ENCODE data around the gene KCNK7. TPM values are rescaled to one million over a fixed set of nuclear protein-coding genes. Genes with fewer than 3 reads are reported as not detected.

The KCNK7 gene
- total RNA-seq, 1 donor from 2014 or later = 1.7 TPM

DNA sequence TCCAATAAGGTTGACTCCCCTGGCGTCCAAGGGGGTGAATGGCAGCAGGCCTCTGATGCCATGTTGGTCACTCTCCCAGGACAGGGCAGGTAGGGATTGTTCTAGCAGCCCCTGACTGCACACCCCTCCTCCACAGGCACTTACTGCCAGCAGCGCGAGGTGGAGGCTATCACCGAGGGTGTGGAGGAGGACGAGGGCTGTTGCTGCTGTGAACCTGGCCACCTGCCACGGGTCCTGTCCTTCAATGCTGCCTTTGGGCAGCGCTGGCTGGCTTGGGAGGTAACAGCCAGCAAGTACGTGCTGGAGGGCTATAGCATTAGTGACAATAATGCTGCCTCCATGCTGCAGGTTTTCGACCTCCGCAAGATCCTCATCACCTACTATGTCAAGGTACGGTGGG is 34.6 kb upstream of the KCNK7 start:
- no peak overlapping the region for H3K4me3 ChIP-seq
- H3K4me1 ChIP-seq = peaks cover 10% of the 10 kb centered on the region
- DNase-seq (no peak), ATAC-seq (no peak)
- no peaks in the 10 kb centered on the region for H3K27me3 ChIP-seq (ENCODE audit: low read depth)
- TF ChIP-seq, protein P1, sequence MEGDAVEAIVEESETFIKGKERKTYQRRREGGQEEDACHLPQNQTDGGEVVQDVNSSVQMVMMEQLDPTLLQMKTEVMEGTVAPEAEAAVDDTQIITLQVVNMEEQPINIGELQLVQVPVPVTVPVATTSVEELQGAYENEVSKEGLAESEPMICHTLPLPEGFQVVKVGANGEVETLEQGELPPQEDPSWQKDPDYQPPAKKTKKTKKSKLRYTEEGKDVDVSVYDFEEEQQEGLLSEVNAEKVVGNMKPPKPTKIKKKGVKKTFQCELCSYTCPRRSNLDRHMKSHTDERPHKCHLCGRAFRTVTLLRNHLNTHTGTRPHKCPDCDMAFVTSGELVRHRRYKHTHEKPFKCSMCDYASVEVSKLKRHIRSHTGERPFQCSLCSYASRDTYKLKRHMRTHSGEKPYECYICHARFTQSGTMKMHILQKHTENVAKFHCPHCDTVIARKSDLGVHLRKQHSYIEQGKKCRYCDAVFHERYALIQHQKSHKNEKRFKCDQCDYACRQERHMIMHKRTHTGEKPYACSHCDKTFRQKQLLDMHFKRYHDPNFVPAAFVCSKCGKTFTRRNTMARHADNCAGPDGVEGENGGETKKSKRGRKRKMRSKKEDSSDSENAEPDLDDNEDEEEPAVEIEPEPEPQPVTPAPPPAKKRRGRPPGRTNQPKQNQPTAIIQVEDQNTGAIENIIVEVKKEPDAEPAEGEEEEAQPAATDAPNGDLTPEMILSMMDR (IDR thresholded peaks at IDR 0.05) = no peak
- intact Hi-C loops (cut with DNase I) = no loop called here
- no peak overlapping the region for H3K27ac ChIP-seq
- H3K9me3 ChIP-seq = no peaks in the 10 kb centered on the region
- H3K36me3 ChIP-seq = peaks cover 99% of the 10 kb centered on the region

DNA sequence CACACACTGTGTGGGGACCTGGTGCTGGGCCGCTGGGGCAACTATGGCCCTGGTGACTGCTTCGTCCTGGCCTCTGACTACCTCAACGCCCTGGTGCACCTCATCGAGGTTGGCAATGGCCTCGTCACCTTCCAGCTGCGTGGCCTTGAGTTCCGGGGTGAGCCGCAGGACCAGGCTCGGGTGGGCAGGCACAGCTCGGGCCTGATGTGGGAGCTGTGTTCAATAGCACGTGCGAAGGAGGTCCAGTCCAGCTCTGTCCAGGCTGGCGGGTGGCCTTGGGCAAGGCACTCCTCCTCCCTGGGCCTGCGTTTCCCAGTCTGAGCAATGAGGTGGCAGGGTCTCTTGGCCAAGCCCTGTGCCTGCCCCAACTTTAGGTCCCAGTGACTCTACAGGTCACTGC is 34.0 kb upstream of the KCNK7 start:
- Histone ChIP-seq H3K36me3 (peaks cover 99% of the 10 kb centered on the region), H3K27me3 (ENCODE audit: low read depth) (no peaks in the 10 kb centered on the region), H3K4me3 (no peak overlapping the region), H3K27ac (no peak overlapping the region), H3K9me3 (no peaks in the 10 kb centered on the region), H3K4me1 (peaks cover 10% of the 10 kb centered on the region)
- no peak for ATAC-seq
- intact Hi-C loops (cut with DNase I) = no loop called here
- no peak for DNase-seq
- TF ChIP-seq, protein P1 (IDR thresholded peaks at IDR 0.05) = no peak

DNA sequence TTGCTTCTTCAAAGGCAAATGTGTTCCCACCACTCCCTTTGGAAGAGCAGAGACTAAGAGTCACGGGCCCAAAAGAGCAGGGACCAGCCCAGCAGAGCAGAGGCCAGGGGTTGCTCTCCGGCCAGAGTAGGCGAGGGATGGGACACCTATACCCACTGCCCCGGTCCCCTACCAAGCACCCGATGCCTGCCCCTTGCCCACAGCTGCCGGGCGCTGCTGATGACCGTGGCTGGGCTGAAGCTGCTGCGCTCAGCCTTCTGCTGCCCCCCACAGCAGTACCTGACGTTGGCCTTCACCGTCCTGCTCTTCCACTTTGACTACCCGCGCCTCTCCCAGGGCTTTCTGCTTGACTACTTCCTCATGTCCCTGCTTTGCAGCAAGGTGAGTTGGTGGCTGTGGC is 31.6 kb upstream of the KCNK7 start:
- ATAC-seq (no peak), DNase-seq (no peak)
- Histone ChIP-seq H3K36me3 (peaks cover 96% of the 10 kb centered on the region), H3K27me3 (ENCODE audit: low read depth) (no peaks in the 10 kb centered on the region), H3K4me3 (no peak overlapping the region), H3K27ac (no peak overlapping the region), H3K4me1 (peaks cover 10% of the 10 kb centered on the region), H3K9me3 (no peaks in the 10 kb centered on the region)
- intact Hi-C loops (cut with DNase I) = no loop called here
- TF ChIP-seq, protein P1 (IDR thresholded peaks at IDR 0.05) = no peak

DNA sequence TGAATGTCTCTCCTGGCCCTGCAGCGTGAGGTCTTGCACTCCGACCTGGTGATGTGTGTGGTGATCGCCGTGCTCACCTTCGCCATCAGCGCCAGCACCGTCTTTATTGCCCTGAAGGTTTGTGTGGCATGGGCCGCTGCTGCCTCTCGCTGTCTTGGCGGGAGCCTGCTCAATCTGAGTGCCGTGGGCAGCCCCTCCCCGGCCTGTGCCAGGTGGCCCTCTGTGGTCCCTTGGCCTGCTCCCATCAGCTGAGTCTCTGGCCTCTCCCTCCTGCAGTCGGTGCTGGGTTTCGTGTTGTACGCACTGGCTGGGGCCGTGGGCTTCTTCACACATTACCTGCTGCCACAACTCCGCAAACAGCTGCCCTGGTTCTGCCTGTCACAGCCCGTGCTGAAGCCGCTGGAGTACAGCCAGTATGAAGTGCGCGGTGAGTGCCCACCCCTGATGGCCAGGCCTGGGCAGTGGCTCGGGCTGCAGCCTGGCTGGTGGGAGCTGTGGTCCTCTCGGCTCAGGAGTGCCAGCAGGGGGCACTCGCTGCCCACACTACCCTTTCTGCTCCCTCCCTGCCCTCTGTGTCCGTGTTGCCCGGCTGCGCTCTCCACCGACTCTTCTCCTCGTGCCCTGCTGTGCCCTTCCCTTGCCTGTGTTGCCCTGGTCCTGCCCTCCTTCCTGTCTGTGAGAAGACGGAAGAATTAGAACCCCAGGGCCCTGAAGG is 30.2 kb upstream of the KCNK7 start:
- DNase-seq = peak; percentile 81

DNA sequence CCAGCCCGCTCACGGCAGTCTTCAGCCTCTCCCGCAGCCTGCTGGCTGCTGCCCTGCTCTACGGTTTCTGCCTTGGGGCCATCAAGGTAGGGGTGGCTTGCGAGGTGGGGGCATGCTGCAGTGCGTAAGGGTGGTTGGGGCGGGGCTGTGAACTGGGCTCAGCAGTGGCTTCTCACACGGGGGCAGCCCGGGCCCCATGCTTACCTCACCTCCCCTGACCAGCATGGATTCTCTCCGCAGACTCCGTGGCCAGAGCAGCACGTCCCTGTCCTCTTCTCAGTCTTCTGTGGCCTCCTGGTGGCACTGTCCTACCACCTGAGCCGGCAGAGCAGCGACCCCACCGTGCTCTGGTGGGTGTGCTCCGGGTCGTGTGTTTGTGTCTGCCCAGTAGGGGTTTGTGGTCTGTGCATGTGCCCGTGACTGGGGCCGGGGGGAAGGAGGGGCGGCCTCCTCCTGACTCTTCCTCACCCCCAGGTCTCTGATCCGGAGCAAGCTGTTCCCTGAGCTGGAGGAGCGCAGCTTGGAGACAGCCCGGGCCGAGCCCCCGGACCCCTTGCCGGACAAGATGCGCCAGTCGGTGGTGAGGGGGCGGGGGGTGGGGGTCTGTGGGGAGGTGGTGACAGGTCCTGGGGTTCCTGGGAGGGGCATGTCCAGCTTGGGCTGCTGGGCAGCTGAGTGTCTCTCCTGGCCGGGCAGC is 29.5 kb upstream of the KCNK7 start:
- intact Hi-C loops (cut with DNase I) = no loop called here
- no peak for ATAC-seq
- H3K4me1 ChIP-seq = peaks cover 15% of the 10 kb centered on the region
- no peak overlapping the region for H3K27ac ChIP-seq
- TF ChIP-seq, protein P1 (IDR thresholded peaks at IDR 0.05) = no peak
- no peak for DNase-seq
- peaks cover 96% of the 10 kb centered on the region for H3K36me3 ChIP-seq
- H3K27me3 ChIP-seq (ENCODE audit: low read depth) = no peaks in the 10 kb centered on the region
- H3K9me3 ChIP-seq = no peaks in the 10 kb centered on the region
- no peak overlapping the region for H3K4me3 ChIP-seq

More for the DNA sequence above, 30.2 kb upstream of the KCNK7 start:
- H3K27ac ChIP-seq = no peak overlapping the region
- H3K4me1 ChIP-seq = peaks cover 14% of the 10 kb centered on the region
- intact Hi-C loops (cut with DNase I) = no loop called here
- no peaks in the 10 kb centered on the region for H3K27me3 ChIP-seq (ENCODE audit: low read depth)
- peak; percentile 74 to 80 for ATAC-seq
- no peaks in the 10 kb centered on the region for H3K9me3 ChIP-seq
- peaks cover 96% of the 10 kb centered on the region for H3K36me3 ChIP-seq
- TF ChIP-seq, protein P1 (IDR thresholded peaks at IDR 0.05) = peak; percentile 80
- no peak overlapping the region for H3K4me3 ChIP-seq

Data from lower lobe of right lung (tissue), 2 donors.